ENCODE results near the gene BRWD1.

- no peak for TF ChIP-seq POLR2A (IDR thresholded peaks at IDR 0.05)
- TF ChIP-seq, protein P1, sequence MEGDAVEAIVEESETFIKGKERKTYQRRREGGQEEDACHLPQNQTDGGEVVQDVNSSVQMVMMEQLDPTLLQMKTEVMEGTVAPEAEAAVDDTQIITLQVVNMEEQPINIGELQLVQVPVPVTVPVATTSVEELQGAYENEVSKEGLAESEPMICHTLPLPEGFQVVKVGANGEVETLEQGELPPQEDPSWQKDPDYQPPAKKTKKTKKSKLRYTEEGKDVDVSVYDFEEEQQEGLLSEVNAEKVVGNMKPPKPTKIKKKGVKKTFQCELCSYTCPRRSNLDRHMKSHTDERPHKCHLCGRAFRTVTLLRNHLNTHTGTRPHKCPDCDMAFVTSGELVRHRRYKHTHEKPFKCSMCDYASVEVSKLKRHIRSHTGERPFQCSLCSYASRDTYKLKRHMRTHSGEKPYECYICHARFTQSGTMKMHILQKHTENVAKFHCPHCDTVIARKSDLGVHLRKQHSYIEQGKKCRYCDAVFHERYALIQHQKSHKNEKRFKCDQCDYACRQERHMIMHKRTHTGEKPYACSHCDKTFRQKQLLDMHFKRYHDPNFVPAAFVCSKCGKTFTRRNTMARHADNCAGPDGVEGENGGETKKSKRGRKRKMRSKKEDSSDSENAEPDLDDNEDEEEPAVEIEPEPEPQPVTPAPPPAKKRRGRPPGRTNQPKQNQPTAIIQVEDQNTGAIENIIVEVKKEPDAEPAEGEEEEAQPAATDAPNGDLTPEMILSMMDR (IDR thresholded peaks at IDR 0.05 in 8 of 11, conservative IDR thresholded peaks at IDR 0.05 in 3 of 11): no peak
- TF ChIP-seq POLR2AphosphoS5 (IDR thresholded peaks at IDR 0.05): no peak
Observed at GRCh38 chr21:39314143-39315027, 953 bp upstream of the BRWD1 start.
